ENCODE data around the gene ADAP2.
A peak's percentile ranks its signal among the peaks of the same experiment; 100 is the strongest.
"Not testable (repeated sequence)": the region's sequence is repeated elsewhere in the genome, so short reads cannot be mapped to it uniquely, and the experiment has no call there.

ADAP2 gene

DNA sequence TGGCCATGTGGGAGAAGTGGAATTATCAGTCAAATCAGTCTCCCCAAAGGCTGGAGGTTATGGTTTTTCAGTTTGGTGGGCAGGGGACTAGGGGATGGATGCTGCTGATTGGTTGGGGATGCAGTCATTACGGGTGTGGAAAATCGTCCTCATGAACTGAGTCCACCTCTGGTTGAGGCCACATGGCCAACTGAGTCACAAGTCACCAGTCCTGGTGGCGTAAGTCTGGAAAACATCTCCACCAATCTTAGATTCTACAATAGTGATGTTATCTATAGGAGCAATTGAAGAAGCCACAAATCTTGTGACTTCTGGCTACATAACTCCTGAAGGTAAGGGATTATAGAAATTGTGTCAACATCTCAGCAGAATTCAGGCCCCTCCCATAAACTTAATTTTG is 43.9 kb downstream of the ADAP2 start:
- DNase-seq (ENCODE audit: insufficient read length, low spot score), result no peak
- no peak for FAIRE-seq

GRCh38 chr17:30967911-30968310 is 46.2 kb downstream of the ADAP2 start:
- FAIRE-seq, result peak; percentile 35
- not testable (repeated sequence) for DNase-seq (ENCODE audit: insufficient read length, low spot score)

- FAIRE-seq (peak; percentile 64), DNase-seq (ENCODE audit: insufficient read length, low spot score) (peak; percentile 30)
Observed at GRCh38 chr17:30969989-30970830, 48.5 kb downstream of the ADAP2 start.

DNA sequence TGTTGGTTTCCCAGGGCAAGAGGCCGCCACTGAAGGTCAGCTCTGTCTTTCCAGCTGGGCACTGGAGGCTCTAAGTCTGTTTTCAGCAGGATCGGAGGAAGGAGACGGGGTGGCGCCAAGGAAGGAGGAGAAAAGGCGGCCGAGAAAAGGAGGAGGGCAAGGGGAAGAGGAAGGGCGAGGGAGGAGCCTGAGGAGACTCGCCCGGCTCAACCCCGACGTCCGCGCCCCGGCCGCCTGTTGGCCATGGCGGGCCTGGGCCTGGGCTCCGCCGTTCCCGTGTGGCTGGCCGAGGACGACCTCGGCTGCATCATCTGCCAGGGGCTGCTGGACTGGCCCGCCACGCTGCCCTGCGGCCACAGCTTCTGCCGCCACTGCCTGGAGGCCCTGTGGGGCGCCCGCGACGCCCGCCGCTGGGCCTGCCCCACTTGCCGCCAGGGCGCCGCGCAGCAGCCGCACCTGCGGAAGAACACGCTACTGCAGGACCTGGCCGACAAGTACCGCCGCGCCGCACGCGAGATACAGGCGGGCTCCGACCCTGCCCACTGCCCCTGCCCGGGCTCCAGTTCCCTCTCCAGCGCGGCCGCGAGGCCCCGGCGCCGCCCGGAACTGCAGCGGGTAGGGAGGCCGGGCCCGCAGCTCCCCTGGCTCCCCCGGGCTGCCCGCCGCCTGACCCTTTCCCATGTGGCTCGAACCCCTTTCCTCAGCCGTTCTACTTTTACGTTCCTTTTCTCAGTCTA is 49.3 kb downstream of the ADAP2 start, which contains the start of gene RNF135:
RNF135 (plus strand) TSS at position 209 of the 737 bp plus-strand sequence; CDS start at position 244, 35 bp downstream.
- FAIRE-seq (peak; percentile 35), DNase-seq (ENCODE audit: insufficient read length, low spot score) (peak; percentile 70)

DNA sequence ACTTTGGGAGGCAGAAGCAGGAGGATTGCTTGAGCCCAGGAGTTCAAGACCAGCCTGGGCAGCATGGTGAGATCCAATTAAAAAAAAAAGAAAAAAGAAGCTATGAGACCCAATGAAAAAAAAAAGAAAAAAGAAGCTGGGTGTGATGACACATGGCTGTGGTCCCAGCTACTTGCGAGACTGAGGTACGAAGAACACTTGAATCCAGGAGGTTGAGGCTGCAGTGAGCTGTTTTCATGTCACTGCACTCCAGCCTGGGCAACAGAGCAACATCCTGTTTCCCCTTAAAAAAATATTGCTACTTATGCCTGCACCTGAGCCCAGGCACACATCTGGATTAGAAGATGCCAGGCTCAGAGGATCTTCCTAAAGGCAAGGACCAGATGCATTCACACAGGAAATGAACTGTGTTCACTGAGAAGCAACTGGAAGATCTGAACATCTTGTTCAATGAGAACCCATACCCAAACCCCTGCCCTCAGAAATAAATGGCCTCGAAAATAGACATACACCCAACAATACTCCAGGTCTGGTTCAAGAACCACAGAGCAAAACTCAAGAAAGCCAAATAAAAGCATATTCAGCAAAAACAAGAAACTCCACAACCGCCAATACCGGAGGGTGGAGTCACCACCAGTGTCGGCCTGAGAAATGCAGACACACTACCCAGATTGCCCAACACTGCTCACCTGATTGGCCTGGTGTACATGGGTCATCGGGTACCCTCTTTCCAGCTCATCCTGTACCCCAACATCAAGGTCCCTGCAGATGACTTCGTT is 53.5 kb downstream of the ADAP2 start:
- no peak for DNase-seq (ENCODE audit: insufficient read length, low spot score)

DNA sequence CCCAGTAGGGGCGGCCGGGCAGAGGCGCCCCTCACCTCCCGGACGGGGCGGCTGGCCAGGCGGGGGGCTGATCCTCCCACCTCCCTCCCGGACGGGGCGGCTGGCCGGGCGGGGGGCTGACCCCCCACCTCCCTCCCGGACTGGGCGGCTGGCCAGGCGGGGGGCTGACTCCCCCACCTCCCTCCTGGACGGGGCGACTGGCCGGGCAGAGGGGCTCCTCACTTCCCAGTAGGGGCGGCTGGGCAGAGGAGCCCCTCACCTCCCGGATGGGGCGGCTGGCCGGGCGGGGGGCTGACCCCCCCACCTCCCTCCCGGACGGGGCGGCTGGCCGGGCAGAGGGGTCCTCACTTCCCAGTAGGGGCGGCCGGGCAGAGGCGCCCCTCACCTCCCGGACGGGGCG is 58.2 kb downstream of the ADAP2 start:
- FAIRE-seq; DNase-seq (ENCODE audit: insufficient read length, low spot score): not testable (repeated sequence)

More for the DNA sequence above, 53.5 kb downstream of the ADAP2 start:
- peak; percentile 35 for FAIRE-seq

GRCh38 chr17:30981531-30982519 is 60.1 kb downstream of the ADAP2 start:
- DNase-seq (ENCODE audit: insufficient read length, low spot score), result no peak
- FAIRE-seq, result no peak

GRCh38 chr17:30982855-30983254 is 61.1 kb downstream of the ADAP2 start:
- DNase-seq (ENCODE audit: insufficient read length, low spot score), result no peak
- FAIRE-seq, result no peak

DNA sequence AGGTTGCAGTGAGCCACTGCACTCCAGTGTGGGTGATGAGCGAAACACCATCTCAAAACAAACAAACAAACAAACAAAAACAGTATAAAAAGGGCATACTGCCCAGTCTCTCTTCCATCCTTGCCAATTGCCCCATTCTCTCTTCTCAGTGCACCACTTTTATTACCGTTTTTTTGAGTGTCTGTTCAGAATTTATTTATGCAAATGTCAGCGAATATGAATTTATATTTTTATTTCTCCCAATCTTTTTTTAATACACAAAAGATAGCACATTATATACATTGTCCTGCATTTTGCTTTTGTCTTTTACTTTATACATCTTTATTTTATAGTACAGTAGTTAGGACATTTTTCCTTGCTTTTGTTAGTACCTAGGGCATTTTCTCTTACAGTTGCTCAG is 68.7 kb downstream of the ADAP2 start:
- no peak for DNase-seq (ENCODE audit: insufficient read length, low spot score)
- no peak for FAIRE-seq

DNA sequence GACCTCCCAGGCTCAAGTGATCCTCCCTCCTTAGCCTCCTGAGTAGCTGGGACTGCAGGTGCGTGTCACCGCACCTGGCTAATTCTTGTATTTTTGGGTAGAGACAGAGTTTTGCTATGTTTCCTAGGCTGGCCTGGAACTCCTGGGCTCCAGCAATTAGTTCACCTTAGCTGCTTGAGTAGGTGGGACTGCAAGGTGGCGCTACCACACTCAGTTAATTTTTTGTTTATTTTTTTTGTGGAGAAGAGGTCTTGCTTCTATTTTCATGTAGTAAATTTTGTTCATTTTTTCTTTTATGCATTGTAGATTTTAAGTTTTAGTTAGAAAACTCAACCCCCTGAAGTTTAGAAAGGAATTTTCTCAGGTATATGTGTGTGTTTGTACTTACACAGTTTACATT is 70.8 kb downstream of the ADAP2 start:
- no peak for FAIRE-seq
- no peak for DNase-seq (ENCODE audit: insufficient read length, low spot score)

- no peak for FAIRE-seq
Observed at GRCh38 chr17:30995347-30995746, 73.6 kb downstream of the ADAP2 start.

DNA sequence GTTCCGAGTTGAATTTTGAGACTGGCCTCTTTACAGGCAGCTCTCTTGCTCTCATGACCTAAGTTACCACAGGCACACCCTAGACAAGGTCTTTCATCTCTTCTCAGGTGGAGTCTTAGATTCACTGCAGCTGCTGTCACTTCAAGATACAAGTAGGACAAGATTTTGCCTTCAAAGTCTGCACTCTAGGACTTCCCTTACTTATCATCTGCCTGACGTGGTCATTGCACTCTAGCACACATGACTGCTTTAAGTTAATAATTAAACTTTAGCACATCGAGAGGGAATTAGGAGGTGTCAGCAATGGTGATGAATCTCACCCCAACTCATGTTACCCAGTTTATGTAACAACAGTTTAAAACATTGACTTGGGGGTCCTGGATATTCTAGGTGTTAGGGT is 74.7 kb downstream of the ADAP2 start:
- FAIRE-seq (no peak), DNase-seq (ENCODE audit: insufficient read length, low spot score) (no peak)

More at GRCh38 chr17:30995347-30995746, 73.6 kb downstream of the ADAP2 start:
- DNase-seq (ENCODE audit: insufficient read length, low spot score), result no peak

DNA sequence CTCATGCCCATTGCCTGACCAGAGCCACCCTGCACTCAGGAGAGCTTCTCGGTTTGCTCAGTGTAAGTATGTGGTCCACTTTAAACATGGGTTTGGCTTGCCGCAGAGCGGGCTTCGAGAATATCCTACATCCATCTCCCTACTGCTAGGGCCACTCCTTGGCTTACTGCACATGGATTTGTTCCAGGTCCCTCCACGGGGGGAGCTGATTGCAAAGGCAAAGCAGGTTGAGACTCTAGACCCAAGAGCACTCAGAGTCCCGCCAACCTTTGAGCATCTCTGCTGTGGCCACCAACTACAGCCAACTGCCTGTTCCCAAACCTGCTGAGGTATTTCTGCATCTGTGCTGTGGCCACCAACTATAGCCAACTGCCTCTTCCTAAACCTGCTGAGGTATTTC is 75.5 kb downstream of the ADAP2 start:
- FAIRE-seq (no peak), DNase-seq (ENCODE audit: insufficient read length, low spot score) (no peak)

DNA sequence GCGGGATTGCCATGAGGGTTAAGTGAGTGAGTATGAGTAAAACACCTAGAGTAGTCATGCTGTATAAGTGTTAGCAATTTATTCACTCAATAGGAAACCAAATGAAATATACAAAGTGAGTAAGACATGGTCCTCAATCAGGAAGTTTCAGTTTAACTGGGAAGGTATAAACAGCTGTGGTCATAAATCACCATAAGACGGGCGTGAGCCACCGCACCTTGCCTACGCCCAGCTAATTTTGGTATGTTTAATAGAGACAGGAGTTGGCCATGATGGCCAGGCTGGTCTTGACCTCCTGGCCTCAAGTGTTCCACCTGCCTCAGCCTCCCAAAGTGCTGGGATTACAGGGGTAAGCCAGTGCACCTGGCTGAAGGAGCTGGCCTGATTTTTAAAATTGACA is 76.1 kb downstream of the ADAP2 start:
- DNase-seq (ENCODE audit: insufficient read length, low spot score) (no peak), FAIRE-seq (no peak)

- FAIRE-seq, result no peak
- no peak for DNase-seq (ENCODE audit: insufficient read length, low spot score)
Observed at GRCh38 chr17:31002047-31002446, 80.3 kb downstream of the ADAP2 start.

DNA sequence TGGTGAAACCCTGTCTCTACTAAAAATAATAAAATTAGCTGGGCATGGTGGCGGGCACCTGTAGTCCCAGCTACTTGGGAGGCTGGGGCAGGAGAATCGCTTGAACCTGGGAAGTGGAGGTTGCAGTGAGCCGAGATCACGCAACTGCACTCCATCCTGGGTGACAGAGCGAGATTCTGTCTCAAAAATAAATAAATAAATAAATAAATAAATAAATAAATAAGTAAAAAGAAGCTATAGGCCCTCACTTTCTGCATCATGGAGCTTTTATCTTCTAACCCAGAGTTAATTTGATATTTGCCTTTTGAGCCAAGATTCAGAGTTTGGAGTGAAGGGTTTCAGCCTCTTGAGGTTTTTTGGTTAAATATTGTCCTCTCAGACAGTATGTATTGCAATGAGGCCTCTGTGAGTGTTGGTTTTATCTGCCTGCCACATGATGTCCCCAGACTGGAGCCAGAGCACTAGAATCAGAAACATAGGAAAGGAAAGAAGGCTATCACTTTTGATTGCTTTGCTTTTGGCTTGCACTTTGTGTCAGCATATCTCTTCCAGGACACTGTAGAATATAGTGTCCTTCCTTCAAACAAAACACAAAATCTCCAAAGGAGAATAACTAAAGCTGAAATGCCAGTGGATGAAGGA is 81.6 kb downstream of the ADAP2 start:
- FAIRE-seq, result no peak

DNA sequence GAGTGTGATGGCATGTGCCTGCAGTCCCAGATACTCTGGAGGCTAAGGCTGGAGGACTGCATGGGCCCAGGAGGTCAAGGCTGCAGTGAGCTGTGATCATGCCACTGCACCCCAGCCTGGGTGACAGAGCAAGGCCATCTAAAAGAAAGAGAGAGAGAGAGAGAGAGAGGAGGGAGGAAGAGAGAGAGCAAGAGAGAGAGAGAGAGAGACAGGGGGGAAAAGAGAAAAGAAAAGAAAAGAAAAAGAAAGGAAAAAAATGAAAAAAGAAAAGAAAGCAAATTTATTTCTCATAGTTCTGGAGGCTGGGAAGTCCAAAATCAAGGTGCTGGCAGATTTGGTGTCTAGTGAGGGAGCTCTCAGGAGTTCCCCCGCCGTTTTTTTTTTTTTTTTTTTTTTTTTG is 82.4 kb downstream of the ADAP2 start:
- no peak for FAIRE-seq
- no peak for DNase-seq (ENCODE audit: insufficient read length, low spot score)

More for the DNA sequence above, 81.6 kb downstream of the ADAP2 start:
- no peak for DNase-seq (ENCODE audit: insufficient read length, low spot score)

- DNase-seq (ENCODE audit: insufficient read length, low spot score) (no peak), FAIRE-seq (peak; percentile 11)
Observed at GRCh38 chr17:31007695-31008373, 86.1 kb downstream of the ADAP2 start.
